HG02981 (cell line): Measurements from ENCODE around the gene STPG4.

Source experiments
- ATAC-seq: cut with Tn5 transposase; IDR thresholded peaks from one replicate; pipeline ENCODE4 v1.9.1; 2021; ENCODE audit warnings: mild to moderate bottlenecking, moderate library complexity; ENCODE audit not compliant: unreplicated experiment

STPG4 gene

GRCh38 chr2:47092465-47092864 is 62.6 kb downstream of the STPG4 start:
- no peak for ATAC-seq

- no peak for ATAC-seq
Observed at GRCh38 chr2:47091118-47091517, 64.0 kb downstream of the STPG4 start.

GRCh38 chr2:47089083-47089464 is 66.0 kb downstream of the STPG4 start:
- no peak for ATAC-seq

- ATAC-seq = no peak
Observed at GRCh38 chr2:47088371-47089082, 66.6 kb downstream of the STPG4 start.

GRCh38 chr2:47087051-47087450 is 68.1 kb downstream of the STPG4 start:
- ATAC-seq = no peak

- ATAC-seq = no peak
Observed at GRCh38 chr2:47086571-47086970, 68.5 kb downstream of the STPG4 start.

GRCh38 chr2:47086054-47086471 is 69.0 kb downstream of the STPG4 start:
- ATAC-seq = no peak

GRCh38 chr2:47083886-47084687 is 71.0 kb downstream of the STPG4 start:
- ATAC-seq = no peak

GRCh38 chr2:47083485-47083884 is 71.6 kb downstream of the STPG4 start:
- no peak for ATAC-seq

- ATAC-seq = no peak
Observed at GRCh38 chr2:47083005-47083404, 72.1 kb downstream of the STPG4 start.

GRCh38 chr2:47080888-47081301 is 74.2 kb downstream of the STPG4 start:
- no peak for ATAC-seq

- no peak for ATAC-seq
Observed at GRCh38 chr2:47079515-47080412, 75.3 kb downstream of the STPG4 start.

- ATAC-seq = no peak
Observed at GRCh38 chr2:47078541-47079482, 76.3 kb downstream of the STPG4 start.

GRCh38 chr2:47077442-47078117 is 77.5 kb downstream of the STPG4 start:
- no peak for ATAC-seq

GRCh38 chr2:47076586-47077441 is 78.3 kb downstream of the STPG4 start:
- ATAC-seq = no peak

GRCh38 chr2:47076126-47076506 is 79.0 kb downstream of the STPG4 start:
- ATAC-seq = no peak

- no peak for ATAC-seq
Observed at GRCh38 chr2:47075361-47076125, 79.6 kb downstream of the STPG4 start.

GRCh38 chr2:47074691-47075090 is 80.4 kb downstream of the STPG4 start:
- ATAC-seq = no peak
